GM23338 (cell line): Measurements from ENCODE around the gene ZNF749. TPM values are rescaled to one million over a fixed set of nuclear protein-coding genes. Genes with fewer than 3 reads are reported as not detected.

Source experiments
- ATAC-seq: fragments of 200-7000 bp; cut with Tn5 transposase; 3 replicates; pipeline ENCODE4 v1.9.1; 2020
- DNase-seq: peaks from one replicate; pipeline ENCODE4 v3.0.0-alpha.2; 2015; ENCODE audit warnings: low spot score
- H2AFZ ChIP-seq: fragments of 200-600 bp; sonication (generic); 2 replicates; pipeline ENCODE4 v1.8.0; 2016; ENCODE audit warnings: antibody characterized with exemption, mild to moderate bottlenecking, moderate library complexity
- H3F3A ChIP-seq: fragments of 200-600 bp; sonication (generic); replicated peaks from 2 replicates; pipeline ENCODE4 v1.8.0; 2017; ENCODE audit warnings: antibody characterized with exemption, mixed run types, low read depth
- H3K27ac ChIP-seq: fragments of 200-600 bp; sonication (generic); 2 replicates; pipeline ENCODE4 v1.6.1; 2016; ENCODE audit warnings: low read depth
- H3K27me3 ChIP-seq: fragments of 200-600 bp; sonication (generic); 2 replicates; pipeline ENCODE4 v1.8.0; 2016; ENCODE audit warnings: mild to moderate bottlenecking, mixed run types, moderate library complexity; ENCODE audit not compliant: insufficient read depth
- H3K36me3 ChIP-seq: fragments of 200-600 bp; sonication (generic); 2 replicates; pipeline ENCODE4 v1.8.0; 2016; ENCODE audit warnings: mild to moderate bottlenecking; ENCODE audit not compliant: insufficient read depth
- H3K4me1 ChIP-seq: fragments of 200-600 bp; sonication (generic); 2 replicates; pipeline ENCODE4 v1.8.0; 2016; ENCODE audit warnings: mild to moderate bottlenecking, moderate library complexity; ENCODE audit not compliant: insufficient read depth
- H3K4me2 ChIP-seq: fragments of 200-600 bp; sonication (generic); 2 replicates; pipeline ENCODE4 v1.7.1; 2017; ENCODE audit warnings: mixed run types
- H3K4me3 ChIP-seq: fragments of 200-600 bp; sonication (generic); 2 replicates; pipeline ENCODE4 v1.6.1; 2016; ENCODE audit warnings: mixed run types
- H3K79me2 ChIP-seq: fragments of 200-600 bp; sonication (generic); replicated peaks from 2 replicates; pipeline ENCODE4 v1.8.0; 2017; ENCODE audit warnings: mild to moderate bottlenecking; ENCODE audit not compliant: insufficient read depth
- H3K9me2 ChIP-seq: fragments of 200-600 bp; sonication (generic); 2 replicates; pipeline ENCODE4 v1.8.0; 2017; ENCODE audit not compliant: insufficient read depth
- H4K20me1 ChIP-seq: fragments of 200-600 bp; sonication (generic); replicated peaks from 2 replicates; pipeline ENCODE4 v1.8.0; 2017; ENCODE audit warnings: mild to moderate bottlenecking; ENCODE audit not compliant: insufficient read depth
- H3K27ac Mint-ChIP-seq: 2 replicates; pipeline ENCODE4 v1.8.0; 2020; ENCODE audit warnings: inconsistent platforms, mild to moderate bottlenecking, moderate library complexity, mixed read lengths
- H3K27me3 Mint-ChIP-seq: 3 replicates; pipeline ENCODE4 v1.8.0; 2022; ENCODE audit warnings: low read depth, mild to moderate bottlenecking, moderate library complexity, mixed read lengths, inconsistent platforms; ENCODE audit not compliant: insufficient read depth, poor library complexity
- H3K36me3 Mint-ChIP-seq: 3 replicates; pipeline ENCODE4 v1.8.0; 2021; ENCODE audit warnings: low read depth, mild to moderate bottlenecking, inconsistent platforms, moderate library complexity, mixed read lengths
- H3K4me1 Mint-ChIP-seq: 3 replicates; pipeline ENCODE4 v1.8.0; 2020; ENCODE audit warnings: mild to moderate bottlenecking, inconsistent platforms, mixed read lengths
- H3K4me3 Mint-ChIP-seq: 3 replicates; pipeline ENCODE4 v1.8.0; 2021; ENCODE audit warnings: moderate library complexity, mild to moderate bottlenecking, inconsistent platforms, mixed read lengths
- H3K9me3 Mint-ChIP-seq: 3 replicates; pipeline ENCODE4 v1.8.0; 2020; ENCODE audit warnings: moderate library complexity, mild to moderate bottlenecking, inconsistent platforms, mixed read lengths
- CREB1 ChIP-seq: fragments of 250-450 bp; sonication (Bioruptor Pico); IDR thresholded peaks from 2 replicates; pipeline ENCODE4 v1.5.0; 2020; ENCODE audit warnings: low read depth, mild to moderate bottlenecking, moderate library complexity
- CTCF ChIP-seq, 2 experiments: fragments of 200-600 bp in 1 of 2; sonication (generic) in 1 of 2; conservative IDR thresholded peaks; 2 replicates each; pipeline versions ENCODE4 v1.5.1 to v1.6.1; 2016 to 2017; ENCODE audit warnings: antibody characterized with exemption in 2 of 2, low read depth in 2 of 2, mild to moderate bottlenecking in 2 of 2, moderate library complexity in 1 of 2
- ETS1 ChIP-seq: IDR thresholded peaks from 2 replicates; pipeline ENCODE4 v1.6.1; 2016; ENCODE audit warnings: antibody characterized with exemption
- EZH2 ChIP-seq: fragments of 200-600 bp; sonication (generic); IDR thresholded peaks from one replicate; pipeline ENCODE4 v1.8.0; 2017; ENCODE audit warnings: antibody characterized with exemption, mild to moderate bottlenecking, low read depth; ENCODE audit not compliant: unreplicated experiment
- JUNB ChIP-seq: IDR thresholded peaks from one replicate; pipeline ENCODE4 v1.6.1; 2016; ENCODE audit warnings: antibody characterized with exemption; ENCODE audit not compliant: unreplicated experiment
- NANOG ChIP-seq: IDR thresholded peaks from 2 replicates; pipeline ENCODE4 v1.6.1; 2016; ENCODE audit warnings: antibody characterized with exemption, borderline replicate concordance
- POLR2AphosphoS5 ChIP-seq: IDR thresholded peaks from 2 replicates; pipeline ENCODE4 v1.6.1; 2016; ENCODE audit warnings: antibody characterized with exemption, low read depth
- polyA plus RNA-seq: library from polyadenylated mRNA; unstranded; fragments of >200 nt; fragmentation: Nextera tagmentation; extraction: Ambion mirVana; gene quantifications from 2 replicates; pipeline ENCODE4 v1.2.1, GENCODE V29; 2016
- total RNA-seq: library from RNA; depleted of rRNA; stranded (reverse); fragments of >200 nt; shearing (Covaris generic); gene quantifications from 2 replicates; pipeline ENCODE4 v1.2.3, GENCODE V29; 2014
- TF ChIP-seq, protein P1 (sequence below): IDR thresholded peaks from one replicate; pipeline ENCODE4 v1.6.1; 2018; ENCODE audit warnings: antibody characterized with exemption; ENCODE audit not compliant: unreplicated experiment

The ZNF749 gene
- total and polyA plus RNA-seq, 2 experiments from 2014 or later: 26.4 to 30.1 TPM

DNA sequence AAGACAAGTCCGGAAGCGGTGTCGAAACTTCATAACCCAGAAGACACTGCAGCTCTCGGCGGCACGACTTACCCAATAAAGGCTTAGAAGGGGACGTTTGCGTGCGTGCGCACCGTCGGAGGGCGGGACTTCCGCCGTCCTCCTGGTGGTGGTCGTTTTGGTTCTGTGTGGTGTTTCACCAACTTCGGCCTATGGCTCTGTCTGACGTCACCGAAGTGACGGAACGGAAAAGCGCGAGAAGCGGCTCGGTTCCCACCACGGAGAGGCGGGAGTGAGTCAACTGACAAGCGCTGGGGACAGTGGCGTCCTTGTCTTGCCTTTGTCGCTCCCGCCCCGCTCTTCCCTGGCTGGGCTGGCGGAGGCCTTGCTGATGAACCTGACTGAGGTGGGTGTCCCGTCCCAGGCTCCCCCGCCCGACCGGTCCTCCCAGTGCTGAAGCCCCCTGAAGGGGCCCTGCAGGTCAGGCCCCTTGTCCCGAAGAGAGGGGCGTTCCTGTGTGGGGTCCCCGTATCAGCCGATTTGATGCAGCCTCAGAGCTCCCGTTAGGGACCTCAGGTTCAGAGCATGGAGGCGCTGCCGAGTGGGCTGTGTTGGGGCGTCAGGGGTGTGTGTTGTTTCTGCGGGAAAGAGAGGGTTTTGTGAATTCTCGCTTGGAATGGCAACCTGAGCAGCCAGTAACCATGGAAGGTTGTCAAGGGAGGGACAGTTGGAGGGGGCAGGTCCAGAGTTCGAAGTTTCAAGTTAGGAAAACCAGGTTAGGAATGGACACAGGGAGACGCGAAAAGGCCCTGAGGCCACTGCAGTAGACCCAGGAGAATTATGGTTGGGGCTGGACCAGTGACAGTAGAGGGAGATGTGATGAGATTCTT, 45.2 kb upstream of the ZNF749 start, which contains the start of gene ZNF548:
ZNF548 (plus strand) TSS at position 125 of the 869 bp plus-strand sequence; CDS start at position 371, 246 bp downstream.
- H3K27ac Mint-ChIP-seq: peak within 1 kb of the TSS; percentile 92
- H3K4me1 Mint-ChIP-seq: peaks cover 13% of the 10 kb centered on the region
- H3K4me3 Mint-ChIP-seq: peak within 1 kb of the TSS; percentile 94
- DNase-seq: peak; percentile 99
- Histone ChIP-seq H3K4me3 (peak within 1 kb of the TSS; percentile 61), H3K4me1 (0 out of 2 replicates have a peak, but pooled peaks cover 3% of the 10 kb centered on the region), H3F3A (no peaks in the 10 kb centered on the region), H3K4me2 (peak within 1 kb of the TSS; percentile 92), H3K9me2 (no peaks in the 10 kb centered on the region), H3K27ac (peak within 1 kb of the TSS; percentile 73), H2AFZ (peak within 1 kb of the TSS; percentile 92), H4K20me1 (no peaks in the 10 kb centered on the region; the same call in 1 of the 2 replicates), H3K36me3 (no peaks in the 10 kb centered on the region), H3K79me2 (peaks cover 29% of the 10 kb centered on the region), H3K27me3 (peaks cover 5% of the 10 kb centered on the region; the same call in 1 of the 2 replicates)
- peaks cover 2% of the 10 kb centered on the region for H3K27me3 Mint-ChIP-seq
- no peaks in the 10 kb centered on the region for H3K9me3 Mint-ChIP-seq
- H3K36me3 Mint-ChIP-seq: no peaks in the 10 kb centered on the region
- peak; percentile 99 for ATAC-seq
- peak; percentile 69 for TF ChIP-seq POLR2AphosphoS5
- TF ChIP-seq CTCF (conservative IDR thresholded peaks at IDR 0.05; ENCODE audit: low read depth in 2 of 2): peak in 1 of 2 experiments; percentile 33; a peak in 2 of 4 replicates
- peak; percentile 98 for TF ChIP-seq CREB1 (CRISPR knock-in tag)
- no peak for TF ChIP-seq NANOG
- peak; percentile 97 for TF ChIP-seq ETS1

GRCh38 chr19:57395710-57396109, 39.4 kb upstream of the ZNF749 start:
- Histone ChIP-seq H3K4me3 (no peak overlapping the region), H3K9me2 (no peaks in the 10 kb centered on the region), H3K4me2 (no peak overlapping the region), H3K4me1 (0 out of 2 replicates have a peak, but pooled peaks cover under 1% of the 10 kb centered on the region), H3K27me3 (no peaks in the 10 kb centered on the region), H3K27ac (no peak overlapping the region), H3K36me3 (peaks cover 8% of the 10 kb centered on the region; the same call in 1 of the 2 replicates), H2AFZ (no peak overlapping the region), H3K79me2 (peaks cover 25% of the 10 kb centered on the region), H3F3A (no peaks in the 10 kb centered on the region), H4K20me1 (no peaks in the 10 kb centered on the region; the same call in 1 of the 2 replicates)
- peaks cover 8% of the 10 kb centered on the region; the same call in 2 of the 3 replicates for H3K9me3 Mint-ChIP-seq
- no peak overlapping the region; the same call in 2 of the 3 replicates for H3K4me3 Mint-ChIP-seq
- H3K27ac Mint-ChIP-seq: no peak overlapping the region
- no peak for ATAC-seq
- no peaks in the 10 kb centered on the region for H3K27me3 Mint-ChIP-seq
- H3K4me1 Mint-ChIP-seq: peaks cover 4% of the 10 kb centered on the region
- DNase-seq: no peak
- H3K36me3 Mint-ChIP-seq: peaks cover 37% of the 10 kb centered on the region
- TF ChIP-seq EZH2 (no peak), POLR2AphosphoS5 (no peak), JUNB (no peak), CTCF (conservative IDR thresholded peaks at IDR 0.05; ENCODE audit: low read depth in 2 of 2) (no peak)
- TF ChIP-seq, protein P1, sequence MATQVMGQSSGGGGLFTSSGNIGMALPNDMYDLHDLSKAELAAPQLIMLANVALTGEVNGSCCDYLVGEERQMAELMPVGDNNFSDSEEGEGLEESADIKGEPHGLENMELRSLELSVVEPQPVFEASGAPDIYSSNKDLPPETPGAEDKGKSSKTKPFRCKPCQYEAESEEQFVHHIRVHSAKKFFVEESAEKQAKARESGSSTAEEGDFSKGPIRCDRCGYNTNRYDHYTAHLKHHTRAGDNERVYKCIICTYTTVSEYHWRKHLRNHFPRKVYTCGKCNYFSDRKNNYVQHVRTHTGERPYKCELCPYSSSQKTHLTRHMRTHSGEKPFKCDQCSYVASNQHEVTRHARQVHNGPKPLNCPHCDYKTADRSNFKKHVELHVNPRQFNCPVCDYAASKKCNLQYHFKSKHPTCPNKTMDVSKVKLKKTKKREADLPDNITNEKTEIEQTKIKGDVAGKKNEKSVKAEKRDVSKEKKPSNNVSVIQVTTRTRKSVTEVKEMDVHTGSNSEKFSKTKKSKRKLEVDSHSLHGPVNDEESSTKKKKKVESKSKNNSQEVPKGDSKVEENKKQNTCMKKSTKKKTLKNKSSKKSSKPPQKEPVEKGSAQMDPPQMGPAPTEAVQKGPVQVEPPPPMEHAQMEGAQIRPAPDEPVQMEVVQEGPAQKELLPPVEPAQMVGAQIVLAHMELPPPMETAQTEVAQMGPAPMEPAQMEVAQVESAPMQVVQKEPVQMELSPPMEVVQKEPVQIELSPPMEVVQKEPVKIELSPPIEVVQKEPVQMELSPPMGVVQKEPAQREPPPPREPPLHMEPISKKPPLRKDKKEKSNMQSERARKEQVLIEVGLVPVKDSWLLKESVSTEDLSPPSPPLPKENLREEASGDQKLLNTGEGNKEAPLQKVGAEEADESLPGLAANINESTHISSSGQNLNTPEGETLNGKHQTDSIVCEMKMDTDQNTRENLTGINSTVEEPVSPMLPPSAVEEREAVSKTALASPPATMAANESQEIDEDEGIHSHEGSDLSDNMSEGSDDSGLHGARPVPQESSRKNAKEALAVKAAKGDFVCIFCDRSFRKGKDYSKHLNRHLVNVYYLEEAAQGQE: no peak
